CD14-positive monocyte (primary cell): Measurements from ENCODE around the gene TUNAR. TPM values are rescaled to one million over a fixed set of nuclear protein-coding genes. Genes with fewer than 3 reads are reported as not detected.

Experiments
- DNase-seq, 3 donors: peaks; one replicate each; pipeline ENCODE4 v3.0.0-alpha.2; 2011 to 2022
- H2AFZ ChIP-seq: 2 replicates; pipeline ENCODE4 v1.6.0; 2012; ENCODE audit warnings: mild to moderate bottlenecking, low read depth, low read length, inconsistent platforms; ENCODE audit not compliant: insufficient read depth, poor library complexity, severe bottlenecking
- H3K27ac ChIP-seq, 2 donors: 1 replicate in 1 of 2; 2 replicates in 1 of 2; pipeline ENCODE4 v1.5.1; 2012 to 2013; ENCODE audit warnings: low read length in 2 of 2, control low read depth in 1 of 2, inconsistent platforms in 1 of 2, low read depth in 1 of 2, mild to moderate bottlenecking in 1 of 2
- H3K27me3 ChIP-seq, 2 donors: one replicate each; pipeline versions ENCODE4 v1.6.0 to v1.6.1; 2011 to 2013; ENCODE audit warnings: low read length in 2 of 2; ENCODE audit not compliant: control insufficient read depth in 2 of 2, insufficient read depth in 2 of 2
- H3K36me3 ChIP-seq, 2 donors: replicated peaks in 1 of 2; 1 replicate in 1 of 2; 2 replicates in 1 of 2; pipeline versions ENCODE4 v1.5.1 to v1.6.1; 2012 to 2013; ENCODE audit warnings: low read length in 2 of 2, control low read depth in 1 of 2, inconsistent platforms in 1 of 2, mild to moderate bottlenecking in 1 of 2; ENCODE audit not compliant: insufficient read depth in 2 of 2, control insufficient read depth in 1 of 2
- H3K4me1 ChIP-seq, 2 donors: 1 replicate in 1 of 2; 2 replicates in 1 of 2; pipeline versions ENCODE4 v1.5.1 to v1.6.1; 2012 to 2013; ENCODE audit warnings: low read length in 2 of 2, control low read depth in 1 of 2, inconsistent platforms in 1 of 2, mild to moderate bottlenecking in 1 of 2, moderate library complexity in 1 of 2; ENCODE audit not compliant: insufficient read depth in 2 of 2, control insufficient read depth in 1 of 2
- H3K4me2 ChIP-seq: replicated peaks from 2 replicates; pipeline ENCODE3; 2012; ENCODE audit warnings: low read length, moderate library complexity, mild to moderate bottlenecking; ENCODE audit not compliant: poor library complexity, severe bottlenecking; ENCODE audit errors: extremely low read depth
- H3K4me3 ChIP-seq, 3 experiments: fragments of 200-600 bp in 1 of 3; sonication (generic) in 1 of 3; replicated peaks in 1 of 3; 1 replicate in 2 of 3; 2 replicates in 1 of 3; pipeline ENCODE4 v1.5.1; 2011 to 2013; ENCODE audit warnings: low read length in 3 of 3, mild to moderate bottlenecking in 3 of 3, control low read depth in 2 of 3, low read depth in 2 of 3, inconsistent platforms in 1 of 3, moderate library complexity in 1 of 3
- H3K79me2 ChIP-seq: 2 replicates; pipeline ENCODE4 v1.6.0; 2012; ENCODE audit warnings: mild to moderate bottlenecking, control low read depth, inconsistent platforms, low read length, moderate library complexity; ENCODE audit not compliant: insufficient read depth
- H3K9ac ChIP-seq: 2 replicates; pipeline ENCODE4 v1.6.0; 2017; ENCODE audit warnings: low read length, mild to moderate bottlenecking; ENCODE audit not compliant: insufficient read depth, poor library complexity, severe bottlenecking
- H3K9me3 ChIP-seq, 2 donors: replicated peaks in 1 of 2; 1 replicate in 1 of 2; 2 replicates in 1 of 2; pipeline versions ENCODE4 v1.5.1 to v1.6.1; 2012 to 2013; ENCODE audit warnings: low read length in 2 of 2, control low read depth in 1 of 2; ENCODE audit not compliant: control insufficient read depth in 1 of 2, insufficient read depth in 1 of 2
- H4K20me1 ChIP-seq: 2 replicates; pipeline ENCODE4 v1.6.0; 2012; ENCODE audit warnings: mild to moderate bottlenecking, low read length, control low read depth, moderate library complexity; ENCODE audit not compliant: insufficient read depth
- H3K27ac Mint-ChIP-seq, 7 donors: one replicate each; pipeline ENCODE4 v1.8.0; 2020; ENCODE audit warnings: mild to moderate bottlenecking in 7 of 7, mixed read lengths in 7 of 7, moderate library complexity in 6 of 7, inconsistent platforms in 2 of 7
- H3K27me3 Mint-ChIP-seq, 3 donors: one replicate each; pipeline ENCODE4 v1.8.0; 2021 to 2022; ENCODE audit warnings: low read depth in 3 of 3, mild to moderate bottlenecking in 3 of 3, mixed read lengths in 3 of 3, moderate library complexity in 3 of 3, inconsistent platforms in 1 of 3
- H3K36me3 Mint-ChIP-seq, 2 donors: one replicate each; pipeline ENCODE4 v1.8.0; 2020; ENCODE audit warnings: mixed read lengths in 2 of 2, inconsistent platforms in 1 of 2, mild to moderate bottlenecking in 1 of 2
- H3K4me1 Mint-ChIP-seq: one replicate; pipeline ENCODE4 v1.8.0; 2020; ENCODE audit warnings: mild to moderate bottlenecking, mixed read lengths
- H3K4me3 Mint-ChIP-seq, 2 donors: one replicate each; pipeline ENCODE4 v1.8.0; 2020; ENCODE audit warnings: mild to moderate bottlenecking in 2 of 2, mixed read lengths in 2 of 2, moderate library complexity in 1 of 2
- H3K9me3 Mint-ChIP-seq, 7 donors: one replicate each; pipeline ENCODE4 v1.8.0; 2020 to 2022; ENCODE audit warnings: mixed read lengths in 7 of 7, mild to moderate bottlenecking in 6 of 7, moderate library complexity in 6 of 7, inconsistent platforms in 2 of 7
- WGBS: methylation state at CpG from one replicate; pipeline ENCODE4 v1.1.5; 2013; ENCODE audit warnings: missing lambda C conversion rate; ENCODE audit not compliant: insufficient coverage; 5-methylcytosine and 5-hydroxymethylcytosine counted together
- intact Hi-C, 2 donors: fragments of 100-400 bp; cut with micrococcal nuclease; formaldehyde crosslinking; loops; one replicate each; pipeline versions ENCODE4 v1.15.0 to v1.15.1; 2023
- polyA plus RNA-seq, 3 donors: library from polyadenylated mRNA; depleted of rRNA in 1 of 3; unstranded in 2 of 3; stranded (reverse) in 1 of 3; fragments of 300-500 nt in 2 of 3; fragments of >200 nt in 1 of 3; fragmentation: Illumina TruSeq in 2 of 3; gene quantifications; 1 replicate in 2 of 3; 2 replicates in 1 of 3; pipeline ENCODE4 v1.2.3, GENCODE V29; 2012 to 2021
- TF ChIP-seq, protein P1 (sequence below): fragments of 200-600 bp; IDR thresholded peaks from one replicate; pipeline ENCODE4 v1.8.0; 2022; ENCODE audit warnings: antibody characterized with exemption, mild to moderate bottlenecking

The TUNAR gene
- polyA plus RNA-seq, 3 donors = not detected

DNA sequence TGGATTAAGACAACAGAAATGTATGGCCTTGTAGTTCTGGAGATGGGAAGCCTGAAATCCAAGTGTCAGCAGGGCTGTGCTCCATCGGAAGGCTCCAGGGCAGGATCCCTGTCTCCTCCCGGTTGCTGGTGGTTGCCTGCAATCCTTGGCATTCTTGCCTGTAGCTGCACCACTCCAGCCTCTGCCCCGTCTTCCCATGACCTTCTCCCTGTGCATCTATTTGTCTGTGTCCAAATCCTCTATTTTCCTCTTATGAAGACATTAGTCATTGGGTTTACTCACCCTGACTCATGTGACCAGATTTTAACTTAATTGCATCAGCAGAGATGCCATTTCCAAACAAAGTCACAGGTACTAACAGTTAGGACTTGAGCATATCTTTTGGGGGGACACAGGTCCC is 15.1 kb downstream of the TUNAR start:
- Mint-ChIP-seq H3K27ac (no peak overlapping the region), H3K27me3 (peaks cover 0 to 3% (median 1%) of the 10 kb centered on the region in 3 donors), H3K4me3 (no peak overlapping the region), H3K9me3 (no peaks in the 10 kb centered on the region), H3K36me3 (no peaks in the 10 kb centered on the region), H3K4me1 (no peaks in the 10 kb centered on the region)
- Histone ChIP-seq H3K4me2 (no peak overlapping the region), H2AFZ (no peak overlapping the region), H3K27ac (no peak overlapping the region), H3K9me3 (no peaks in the 10 kb centered on the region), H3K9ac (no peak overlapping the region), H3K36me3 (no peaks in the 10 kb centered on the region), H3K27me3 (no peaks in the 10 kb centered on the region), H4K20me1 (no peaks in the 10 kb centered on the region), H3K4me1 (no peaks in the 10 kb centered on the region), H3K4me3 (no peak overlapping the region), H3K79me2 (no peaks in the 10 kb centered on the region)
- no peak for DNase-seq
- TF ChIP-seq, protein P1, sequence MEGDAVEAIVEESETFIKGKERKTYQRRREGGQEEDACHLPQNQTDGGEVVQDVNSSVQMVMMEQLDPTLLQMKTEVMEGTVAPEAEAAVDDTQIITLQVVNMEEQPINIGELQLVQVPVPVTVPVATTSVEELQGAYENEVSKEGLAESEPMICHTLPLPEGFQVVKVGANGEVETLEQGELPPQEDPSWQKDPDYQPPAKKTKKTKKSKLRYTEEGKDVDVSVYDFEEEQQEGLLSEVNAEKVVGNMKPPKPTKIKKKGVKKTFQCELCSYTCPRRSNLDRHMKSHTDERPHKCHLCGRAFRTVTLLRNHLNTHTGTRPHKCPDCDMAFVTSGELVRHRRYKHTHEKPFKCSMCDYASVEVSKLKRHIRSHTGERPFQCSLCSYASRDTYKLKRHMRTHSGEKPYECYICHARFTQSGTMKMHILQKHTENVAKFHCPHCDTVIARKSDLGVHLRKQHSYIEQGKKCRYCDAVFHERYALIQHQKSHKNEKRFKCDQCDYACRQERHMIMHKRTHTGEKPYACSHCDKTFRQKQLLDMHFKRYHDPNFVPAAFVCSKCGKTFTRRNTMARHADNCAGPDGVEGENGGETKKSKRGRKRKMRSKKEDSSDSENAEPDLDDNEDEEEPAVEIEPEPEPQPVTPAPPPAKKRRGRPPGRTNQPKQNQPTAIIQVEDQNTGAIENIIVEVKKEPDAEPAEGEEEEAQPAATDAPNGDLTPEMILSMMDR = no peak
- intact Hi-C loops = no loop called here
- WGBS = 82% methylated on average over 2 of the region's 3 CpGs

GRCh38 chr14:95892142-95892541 is 15.5 kb downstream of the TUNAR start:
- 88% methylated on average over 9 of the region's 11 CpGs for WGBS
- no peaks in the 10 kb centered on the region for H3K9me3 ChIP-seq
- H3K4me3 ChIP-seq = no peak overlapping the region
- DNase-seq = no peak
- no peaks in the 10 kb centered on the region for H3K36me3 ChIP-seq
- H4K20me1 ChIP-seq = no peaks in the 10 kb centered on the region
- H3K4me1 ChIP-seq = no peaks in the 10 kb centered on the region
- intact Hi-C loops = no loop called here
- no peaks in the 10 kb centered on the region for H3K27me3 ChIP-seq
- no peaks in the 10 kb centered on the region for H3K36me3 Mint-ChIP-seq
- H3K4me2 ChIP-seq = no peak overlapping the region
- no peak overlapping the region for H3K4me3 Mint-ChIP-seq
- H3K9ac ChIP-seq = no peak overlapping the region
- H3K79me2 ChIP-seq = no peaks in the 10 kb centered on the region
- no peaks in the 10 kb centered on the region for H3K9me3 Mint-ChIP-seq
- TF ChIP-seq, protein P1 = no peak
- no peaks in the 10 kb centered on the region for H3K4me1 Mint-ChIP-seq
- peaks cover 0 to 3% (median 1%) of the 10 kb centered on the region in 3 donors for H3K27me3 Mint-ChIP-seq
- H2AFZ ChIP-seq = no peak overlapping the region
- H3K27ac Mint-ChIP-seq = no peak overlapping the region
- H3K27ac ChIP-seq = no peak overlapping the region
